Osteoblast (primary cell): ENCODE measurements around the gene F2RL3. TPM values are rescaled to one million over a fixed set of nuclear protein-coding genes. Genes with fewer than 3 reads are reported as not detected.

Source experiments
- DNase-seq: peaks from one replicate; pipeline ENCODE4 v3.0.0; 2011; ENCODE audit warnings: low spot score, mixed read lengths; ENCODE audit not compliant: insufficient read length; ENCODE audit errors: missing footprints
- H2AFZ ChIP-seq: 2 replicates; pipeline ENCODE4 v1.6.0; 2011; ENCODE audit warnings: mild to moderate bottlenecking, low read length
- H3K27ac ChIP-seq: 2 replicates; pipeline ENCODE4 v1.5.1; 2011; ENCODE audit warnings: mild to moderate bottlenecking, low read depth, low read length, moderate library complexity
- H3K27me3 ChIP-seq: 2 replicates; pipeline ENCODE4 v1.6.0; 2012; ENCODE audit warnings: mild to moderate bottlenecking, control low read depth, inconsistent platforms, low read length, moderate library complexity; ENCODE audit not compliant: insufficient read depth
- H3K36me3 ChIP-seq: 2 replicates; pipeline ENCODE4 v1.5.1; 2011; ENCODE audit warnings: mild to moderate bottlenecking, low read length, control low read depth, moderate library complexity; ENCODE audit not compliant: insufficient read depth
- H3K4me1 ChIP-seq: 2 replicates; pipeline ENCODE4 v1.5.1; 2011; ENCODE audit warnings: mild to moderate bottlenecking, low read length, control low read depth, moderate library complexity; ENCODE audit not compliant: insufficient read depth
- H3K4me2 ChIP-seq: 2 replicates; pipeline ENCODE4 v1.6.0; 2011; ENCODE audit warnings: mild to moderate bottlenecking, low read length; ENCODE audit not compliant: insufficient read depth
- H3K4me3 ChIP-seq: fragments of 200-600 bp; sonication (generic); 3 replicates; pipeline ENCODE4 v1.5.1; 2012; ENCODE audit warnings: mild to moderate bottlenecking, low read length, inconsistent platforms; ENCODE audit not compliant: insufficient read depth
- H3K79me2 ChIP-seq: 2 replicates; pipeline ENCODE4 v1.6.0; 2012; ENCODE audit warnings: mild to moderate bottlenecking, low read length, control low read depth, inconsistent platforms; ENCODE audit not compliant: insufficient read depth
- H3K9me3 ChIP-seq: 2 replicates; pipeline ENCODE4 v1.5.1; 2011; ENCODE audit warnings: low read depth, low read length, control low read depth
- H4K20me1 ChIP-seq: 2 replicates; pipeline ENCODE4 v1.6.0; 2012; ENCODE audit warnings: mild to moderate bottlenecking, low read length, control low read depth; ENCODE audit not compliant: insufficient read depth
- total RNA-seq: library from RNA; depleted of rRNA; stranded (reverse); fragments of >200 nt; gene quantifications from 2 replicates; pipeline ENCODE4 v1.2.3, GENCODE V29; 2012
- TF ChIP-seq, protein P1 (sequence below): IDR thresholded peaks from 2 replicates; pipeline ENCODE4 v1.5.1; 2011; ENCODE audit warnings: mild to moderate bottlenecking, low read depth, low read length, moderate library complexity; ENCODE audit errors: extremely low read depth

The F2RL3 gene
- total RNA-seq, 1 donor, result under 0.01 TPM

DNA sequence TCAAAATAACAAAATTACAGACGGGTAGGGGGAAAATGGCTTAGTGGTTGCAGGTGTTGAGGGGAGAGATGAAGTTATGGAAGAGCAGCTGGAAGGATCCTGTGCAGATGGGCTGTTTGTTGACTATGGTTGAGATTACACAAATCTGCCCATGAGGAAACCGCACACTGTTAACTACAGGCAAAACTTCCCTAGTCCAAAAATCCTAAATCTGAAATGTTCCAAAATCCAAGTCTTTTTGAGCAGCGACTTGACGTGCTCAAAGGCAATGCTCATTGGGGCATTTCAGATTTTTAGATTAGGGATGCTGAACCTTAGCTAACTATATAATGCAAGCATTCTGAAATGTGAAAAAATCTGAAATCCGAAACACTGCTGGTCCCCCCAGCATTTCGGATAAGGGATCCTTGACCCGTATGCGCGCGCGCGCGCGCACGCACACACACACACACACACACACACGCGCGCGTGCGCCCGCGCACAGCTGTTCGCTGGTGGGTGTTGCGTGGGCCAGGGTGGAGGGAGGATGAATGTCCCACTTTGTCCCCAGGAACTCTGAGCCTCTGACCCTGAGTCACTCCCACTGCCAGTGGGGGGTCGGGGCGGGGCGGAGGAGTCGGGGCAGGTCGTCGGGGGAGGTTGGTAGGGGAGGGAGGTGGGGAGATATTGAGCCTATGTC lies 6.8 kb downstream of the F2RL3 start:
- no peaks in the 10 kb centered on the region for H3K36me3 ChIP-seq
- DNase-seq, result peak; percentile 36

DNA sequence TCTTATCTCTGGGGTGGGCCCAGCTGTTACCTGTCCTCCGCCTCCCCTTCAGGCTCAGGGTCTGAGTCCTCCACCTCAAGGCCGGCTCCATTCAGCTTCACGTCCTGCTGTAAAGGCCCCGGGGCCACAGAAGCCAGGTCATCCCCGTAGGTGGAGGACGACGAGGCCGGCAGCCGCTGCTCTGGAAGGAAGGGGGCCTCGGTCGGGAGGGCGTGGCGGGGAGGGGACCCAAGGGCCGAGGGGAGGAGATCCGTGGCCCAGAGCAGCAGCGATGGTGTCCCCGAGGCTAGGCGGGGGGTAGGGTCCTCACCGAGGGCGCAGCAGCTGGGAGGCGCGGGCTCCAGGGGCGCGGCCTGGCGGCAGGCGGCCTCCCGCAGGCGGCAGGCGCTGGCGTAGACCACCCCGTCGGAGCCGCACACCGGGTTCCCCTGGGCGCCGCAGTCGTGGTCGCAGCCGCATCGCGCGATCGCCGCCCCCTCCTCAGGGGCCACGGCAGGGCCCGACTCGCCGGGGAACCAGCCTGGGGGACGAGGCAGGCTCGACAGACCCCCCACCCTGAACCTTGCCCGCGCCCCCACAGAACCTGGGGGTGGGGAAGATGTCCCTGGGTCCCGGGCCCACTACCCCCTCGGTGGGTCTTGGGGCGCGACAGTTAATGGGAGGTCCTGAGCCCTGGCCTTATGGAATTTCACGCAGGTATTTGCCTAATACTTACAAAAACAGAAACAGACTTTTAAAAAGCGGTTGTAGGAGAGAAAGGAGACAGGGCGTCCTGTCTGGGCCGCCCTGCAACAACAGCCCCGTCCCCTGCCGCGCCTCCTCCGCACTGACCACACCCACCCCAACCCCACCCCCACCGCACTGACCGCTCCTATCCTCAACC lies 7.6 kb downstream of the F2RL3 start:
- Histone ChIP-seq H3K4me2 (no peak overlapping the region), H2AFZ (no peak overlapping the region), H3K36me3 (no peaks in the 10 kb centered on the region), H3K27me3 (peaks cover 2% of the 10 kb centered on the region), H3K4me3 (no peak overlapping the region), H4K20me1 (no peaks in the 10 kb centered on the region), H3K4me1 (no peaks in the 10 kb centered on the region), H3K9me3 (no peaks in the 10 kb centered on the region), H3K79me2 (no peaks in the 10 kb centered on the region), H3K27ac (no peak overlapping the region)
- TF ChIP-seq, protein P1, sequence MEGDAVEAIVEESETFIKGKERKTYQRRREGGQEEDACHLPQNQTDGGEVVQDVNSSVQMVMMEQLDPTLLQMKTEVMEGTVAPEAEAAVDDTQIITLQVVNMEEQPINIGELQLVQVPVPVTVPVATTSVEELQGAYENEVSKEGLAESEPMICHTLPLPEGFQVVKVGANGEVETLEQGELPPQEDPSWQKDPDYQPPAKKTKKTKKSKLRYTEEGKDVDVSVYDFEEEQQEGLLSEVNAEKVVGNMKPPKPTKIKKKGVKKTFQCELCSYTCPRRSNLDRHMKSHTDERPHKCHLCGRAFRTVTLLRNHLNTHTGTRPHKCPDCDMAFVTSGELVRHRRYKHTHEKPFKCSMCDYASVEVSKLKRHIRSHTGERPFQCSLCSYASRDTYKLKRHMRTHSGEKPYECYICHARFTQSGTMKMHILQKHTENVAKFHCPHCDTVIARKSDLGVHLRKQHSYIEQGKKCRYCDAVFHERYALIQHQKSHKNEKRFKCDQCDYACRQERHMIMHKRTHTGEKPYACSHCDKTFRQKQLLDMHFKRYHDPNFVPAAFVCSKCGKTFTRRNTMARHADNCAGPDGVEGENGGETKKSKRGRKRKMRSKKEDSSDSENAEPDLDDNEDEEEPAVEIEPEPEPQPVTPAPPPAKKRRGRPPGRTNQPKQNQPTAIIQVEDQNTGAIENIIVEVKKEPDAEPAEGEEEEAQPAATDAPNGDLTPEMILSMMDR, result no peak
- peak; percentile 71 for DNase-seq

More for the DNA sequence above, 6.8 kb downstream of the F2RL3 start:
- TF ChIP-seq, protein P1, result no peak
- H2AFZ ChIP-seq, result no peak overlapping the region
- H3K79me2 ChIP-seq, result no peaks in the 10 kb centered on the region
- H3K27ac ChIP-seq, result no peak overlapping the region
- no peaks in the 10 kb centered on the region for H4K20me1 ChIP-seq
- peaks cover 2% of the 10 kb centered on the region for H3K27me3 ChIP-seq
- no peak overlapping the region for H3K4me3 ChIP-seq
- no peaks in the 10 kb centered on the region for H3K9me3 ChIP-seq
- H3K4me2 ChIP-seq, result no peak overlapping the region
- H3K4me1 ChIP-seq, result no peaks in the 10 kb centered on the region

DNA sequence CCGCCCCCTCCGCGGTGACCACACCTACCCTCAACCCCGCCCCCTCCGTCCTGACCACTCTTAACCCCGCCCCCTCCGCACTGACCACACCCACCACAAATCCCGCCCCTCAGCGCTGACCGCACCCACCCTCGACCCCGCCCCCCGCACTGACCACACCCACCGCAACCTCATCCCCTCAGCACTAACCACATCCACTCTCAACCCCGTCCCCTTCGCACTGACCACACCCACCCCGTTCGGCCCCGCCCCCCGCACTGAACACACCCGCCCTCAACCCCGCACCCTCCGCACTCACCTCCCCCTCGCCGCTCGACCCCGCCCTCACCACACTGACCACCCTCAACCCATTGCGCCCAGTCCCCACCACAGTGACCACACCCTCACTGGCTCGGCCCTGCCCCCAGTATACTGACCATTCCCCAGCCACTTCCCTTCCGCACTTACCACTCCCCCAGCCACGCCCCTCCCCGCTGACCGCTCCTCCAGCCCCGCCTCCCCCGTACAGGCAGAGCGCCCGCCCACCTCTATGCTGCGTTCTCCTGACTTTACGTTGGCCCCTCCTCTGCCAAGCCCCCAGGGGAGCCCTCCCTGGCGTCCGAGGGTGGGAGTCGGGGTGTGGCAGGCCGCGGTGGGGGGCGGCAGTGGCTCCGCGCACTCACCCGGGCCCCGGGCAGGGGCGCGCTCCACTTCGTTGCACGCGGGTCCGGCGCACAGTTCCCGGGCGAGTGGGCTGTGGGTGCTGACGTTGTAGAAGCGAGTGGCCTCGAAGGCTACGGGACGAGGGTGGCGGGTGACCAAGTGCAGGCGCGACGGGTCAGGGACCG lies 8.4 kb downstream of the F2RL3 start:
- Histone ChIP-seq H3K4me2 (peak overlapping the region; percentile 63), H3K27me3 (peaks cover 2% of the 10 kb centered on the region), H3K36me3 (no peaks in the 10 kb centered on the region), H3K4me1 (no peaks in the 10 kb centered on the region), H3K79me2 (no peaks in the 10 kb centered on the region), H3K27ac (no peak overlapping the region), H4K20me1 (no peaks in the 10 kb centered on the region), H2AFZ (peak overlapping the region; percentile 29), H3K4me3 (peak overlapping the region; percentile 68), H3K9me3 (no peaks in the 10 kb centered on the region)
- DNase-seq, result peak; percentile 99
- TF ChIP-seq, protein P1, result no peak
